Neuronal stem cell (in vitro differentiated cells): ENCODE measurements around the gene ZNF264. TPM values are rescaled to one million over a fixed set of nuclear protein-coding genes. Genes with fewer than 3 reads are reported as not detected.

Experiments
- small RNA-seq: library from polyadenylated mRNA; stranded (forward); fragments of <200 nt; extraction: miRNeasy Mini kit (QIAGEN cat#:217004); gene quantifications from one replicate; pipeline ENCODE3, GENCODE V24; 2013; ENCODE audit not compliant: insufficient read depth

Gene ZNF264

Small RNA genes within 50 kb of the gene (small RNA-seq; reads per million reads assigned to genes)
- gene AC025588.3, result not detected
